Stomach (tissue), 9 donors: ENCODE results near the gene SMAD1. TPM values are rescaled to one million over a fixed set of nuclear protein-coding genes. Genes with fewer than 3 reads are reported as not detected.
"Not testable (repeated sequence)": the region's sequence is repeated elsewhere in the genome, so short reads cannot be mapped to it uniquely, and the experiment has no call there.

ENCODE experiments used
- DNase-seq, 2 donors: peaks; one replicate each; pipeline versions ENCODE4 v3.0.0 to v3.0.0-alpha.2; 2013 to 2019
- H3K27ac ChIP-seq, 5 donors: fragments of 200-600 bp in 4 of 5; sonication (generic) in 4 of 5; one replicate each; pipeline ENCODE4 v1.5.1; 2013 to 2019; ENCODE audit warnings: mild to moderate bottlenecking in 1 of 5, moderate library complexity in 1 of 5
- H3K27me3 ChIP-seq, 3 donors: fragments of 200-600 bp; sonication (generic); one replicate each; pipeline ENCODE4 v1.5.1; 2017 to 2019; ENCODE audit warnings: mixed run types in 1 of 3
- H3K36me3 ChIP-seq, 4 donors: fragments of 200-600 bp; sonication (generic); 1 replicate in 3 of 4; 2 replicates in 1 of 4; pipeline ENCODE4 v1.5.1; 2016 to 2019
- H3K4me1 ChIP-seq, 4 donors: fragments of 200-600 bp; sonication (generic); one replicate each; pipeline ENCODE4 v1.5.1; 2016 to 2019
- H3K4me3 ChIP-seq, 4 donors: fragments of 200-600 bp; sonication (generic) in 3 of 4; one replicate each; pipeline ENCODE4 v1.5.1; 2016 to 2019; ENCODE audit warnings: mild to moderate bottlenecking in 1 of 4
- H3K9me3 ChIP-seq, 4 donors: fragments of 200-600 bp; sonication (generic); one replicate each; pipeline ENCODE4 v1.5.1; 2016 to 2019
- CTCF ChIP-seq, 7 experiments: fragments of 450-650 bp in 4 of 7; fragments of 200-600 bp in 3 of 7; sonication (generic) in 3 of 7; IDR thresholded peaks; one replicate each; pipeline ENCODE4 v1.5.1; 2016 to 2019; ENCODE audit warnings: antibody characterized with exemption in 7 of 7, control low read depth in 2 of 7, mild to moderate bottlenecking in 1 of 7
- EP300 ChIP-seq: sonication (generic); formaldehyde crosslinking; IDR thresholded peaks from one replicate; pipeline ENCODE4 v1.6.1; 2017; ENCODE audit warnings: antibody characterized with exemption
- POLR2A ChIP-seq, 4 donors: fragments of 450-650 bp; IDR thresholded peaks; one replicate each; pipeline ENCODE4 v1.6.1; 2016; ENCODE audit warnings: antibody characterized with exemption in 4 of 4, control low read depth in 2 of 4, mild to moderate bottlenecking in 1 of 4, moderate library complexity in 1 of 4
- POLR2AphosphoS5 ChIP-seq, 3 donors: sonication (generic); formaldehyde crosslinking; IDR thresholded peaks; one replicate each; pipeline ENCODE4 v1.6.1; 2016; ENCODE audit warnings: antibody characterized with exemption in 3 of 3
- WGBS, 5 donors: extraction: QIAGEN DNeasy Blood & Tissue Kit in 3 of 5; methylation state at CpG; one replicate each; pipeline versions ENCODE4 v1.1.5 to v1.1.7; 2013 to 2018; 5-methylcytosine and 5-hydroxymethylcytosine counted together
- intact Hi-C: fragments of 100-400 bp; cut with DNase I; formaldehyde crosslinking; loops from one replicate; pipeline ENCODE4 v1.15.1; 2023; ENCODE audit warnings: low total_unique reads
- polyA plus RNA-seq, 3 donors: library from polyadenylated mRNA; stranded (reverse); fragments of 200-250 nt; gene quantifications; one replicate each; pipeline ENCODE4 v1.2.3, GENCODE V29; 2013
- total RNA-seq, 5 donors: library from RNA; depleted of rRNA; stranded (reverse); fragments of >200 nt; gene quantifications; one replicate each; pipeline versions ENCODE4 v1.1.0 to v1.2.3, GENCODE V29; 2014 to 2016
- donor health status: healthy with polysubstance abuse.
- donor health status: Bipolar disorder and iron deficiency.
- donor health status: healthy.

The SMAD1 gene
- total and polyA plus RNA-seq, 8 donors = 3.6 to 50.5 (median 12.4) TPM

- Histone ChIP-seq H3K27me3 (no peaks in the 10 kb centered on the region), H3K4me3 (no peak overlapping the region), H3K9me3 (peaks cover 0 to 7% (median 0%) of the 10 kb centered on the region in 4 donors), H3K4me1 (no peaks in the 10 kb centered on the region), H3K36me3 (no peaks in the 10 kb centered on the region), H3K27ac (no peak overlapping the region)
- WGBS, 5 donors = 39 to 53% (median 47%) methylated on average over 3 of the region's 3 CpGs
- no peak for DNase-seq
- intact Hi-C loops = no loop called here
- TF ChIP-seq EP300 (no peak), POLR2A (IDR thresholded peaks at IDR 0.05) (no peak), POLR2AphosphoS5 (IDR thresholded peaks at IDR 0.05) (no peak), CTCF (IDR thresholded peaks at IDR 0.05) (no peak)
Observed at GRCh38 chr4:145587088-145587754, 105.6 kb downstream of the SMAD1 start.

- H3K36me3 ChIP-seq, H3K4me3 ChIP-seq, H3K4me1 ChIP-seq, intact Hi-C loops, DNase-seq, H3K27ac ChIP-seq, H3K27me3 ChIP-seq, H3K9me3 ChIP-seq: not testable (repeated sequence)
- 62 to 76% (median 69%) methylated on average over 2 of the region's 2 CpGs for WGBS, 5 donors
Observed at GRCh38 chr4:145589381-145589780, 107.7 kb downstream of the SMAD1 start.

DNA sequence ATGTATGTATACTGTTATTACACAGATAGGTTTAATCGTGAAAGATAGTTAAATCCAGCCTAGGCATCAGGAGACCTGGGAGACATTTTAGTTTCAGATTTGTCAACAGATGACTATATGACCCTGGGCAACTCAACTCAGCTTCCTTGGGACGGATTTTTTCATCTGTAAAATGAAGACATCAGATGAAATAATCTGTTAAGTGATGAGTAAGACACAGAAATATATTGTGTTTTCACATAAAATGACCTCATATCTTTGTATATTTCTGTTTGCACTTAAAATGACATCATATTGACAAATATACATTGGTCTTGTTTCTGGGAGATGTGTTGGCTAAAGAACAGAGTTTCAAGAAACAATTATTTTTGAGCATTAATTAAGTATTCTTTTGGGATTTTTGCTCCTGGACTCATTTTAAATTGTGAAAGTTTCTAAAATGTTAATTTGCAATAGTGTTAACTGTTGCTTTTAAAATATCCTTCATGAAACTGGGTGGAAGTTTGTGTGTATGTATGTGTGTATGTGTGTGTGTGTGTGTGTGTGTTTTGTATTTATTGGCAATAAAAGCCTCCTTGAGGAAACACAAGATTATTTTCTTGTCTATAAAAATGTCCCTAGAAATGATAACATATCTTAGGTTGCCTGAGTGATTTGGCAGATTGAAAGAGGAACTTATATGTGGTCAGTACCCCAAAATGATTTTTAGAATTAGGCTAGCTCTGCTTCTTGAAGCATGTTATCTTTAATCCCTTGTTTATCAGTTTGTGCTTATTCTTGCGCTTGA is 108.5 kb downstream of the SMAD1 start:
- Histone ChIP-seq H3K27ac (no peak overlapping the region), H3K27me3 (no peaks in the 10 kb centered on the region), H3K9me3 (peaks cover 0 to 7% (median 0%) of the 10 kb centered on the region in 4 donors), H3K36me3 (no peaks in the 10 kb centered on the region), H3K4me3 (no peak overlapping the region), H3K4me1 (no peaks in the 10 kb centered on the region)
- DNase-seq = no peak
- 69 to 73% (median 72%) methylated on average over 3 of the region's 3 CpGs for WGBS, 5 donors
- intact Hi-C loops = no loop called here
- TF ChIP-seq EP300 (no peak), CTCF (IDR thresholded peaks at IDR 0.05) (no peak), POLR2AphosphoS5 (IDR thresholded peaks at IDR 0.05) (no peak), POLR2A (IDR thresholded peaks at IDR 0.05) (no peak)

- Histone ChIP-seq H3K9me3 (peaks cover 0 to 4% (median 0%) of the 10 kb centered on the region in 4 donors), H3K4me1 (no peaks in the 10 kb centered on the region), H3K27ac (no peak overlapping the region), H3K27me3 (peaks cover 0 to 1% (median 0%) of the 10 kb centered on the region in 3 donors), H3K4me3 (no peak overlapping the region), H3K36me3 (no peaks in the 10 kb centered on the region)
- DNase-seq = no peak
- 90 to 98% (median 92%) methylated on average over 4 of the region's 4 CpGs for WGBS, 5 donors
- TF ChIP-seq POLR2AphosphoS5 (IDR thresholded peaks at IDR 0.05) (no peak), POLR2A (IDR thresholded peaks at IDR 0.05) (no peak), EP300 (no peak), CTCF (IDR thresholded peaks at IDR 0.05) (no peak)
- intact Hi-C loops = no loop called here
Observed at GRCh38 chr4:145602129-145602760, 120.6 kb downstream of the SMAD1 start.
